Measurements from ENCODE around the gene BIRC6. TPM values are rescaled to one million over a fixed set of nuclear protein-coding genes. Genes with fewer than 3 reads are reported as not detected.

BIRC6 gene
- total RNA-seq, 1 donor from 2014 or later, result 98.5 TPM

DNA sequence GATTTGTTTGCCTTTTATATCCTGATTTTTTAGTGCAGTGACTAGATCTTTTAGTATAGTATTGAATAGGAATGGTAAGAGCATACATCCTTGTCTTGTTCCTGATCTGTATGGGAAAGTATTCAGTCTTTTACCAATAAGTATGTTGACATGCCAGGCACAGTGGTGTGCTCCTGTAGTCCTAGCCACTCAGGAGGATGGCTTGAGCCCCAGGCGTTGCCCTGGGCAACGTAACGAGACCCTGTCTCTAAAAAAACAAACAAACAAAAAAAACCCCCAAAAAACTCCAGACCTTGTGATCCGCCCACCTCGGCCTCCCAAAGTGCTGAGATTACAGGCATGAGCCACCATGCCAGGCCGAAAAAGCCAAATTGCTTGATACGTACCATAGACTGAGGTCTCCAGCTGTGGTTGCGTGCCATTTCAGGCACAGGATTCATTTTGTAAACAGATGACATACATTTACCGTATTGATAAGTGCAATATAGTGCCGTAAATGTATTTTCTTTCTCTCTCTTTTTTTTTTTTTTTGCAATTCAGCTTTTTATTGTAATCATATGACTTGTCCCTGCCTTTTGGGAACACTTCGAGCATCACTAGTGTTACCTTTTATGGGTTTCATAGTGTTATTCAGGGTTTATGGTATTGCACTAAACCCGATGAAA lies 18.5 kb downstream of the BIRC6 start:
- DNase-seq (ENCODE audit: low read depth), result no peak

DNA sequence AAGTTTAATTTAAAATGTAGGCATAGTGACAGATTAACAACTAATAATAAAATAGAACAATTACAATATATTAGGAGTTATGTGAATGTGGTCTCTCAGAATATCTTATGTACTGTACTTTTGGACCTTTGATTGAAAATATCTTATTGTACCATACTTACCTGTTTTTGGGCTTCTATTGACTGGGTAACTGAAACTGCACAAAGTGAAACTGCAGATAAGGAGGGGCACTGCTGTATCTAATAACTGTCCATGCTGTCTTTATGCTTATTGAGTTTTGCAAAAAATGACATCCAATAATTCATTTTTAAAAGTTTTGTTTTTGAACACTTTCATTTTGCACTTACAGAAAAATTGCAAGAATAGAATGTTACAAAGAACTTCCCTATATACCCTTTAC lies 19.9 kb downstream of the BIRC6 start:
- no peak for DNase-seq (ENCODE audit: low read depth)

DNA sequence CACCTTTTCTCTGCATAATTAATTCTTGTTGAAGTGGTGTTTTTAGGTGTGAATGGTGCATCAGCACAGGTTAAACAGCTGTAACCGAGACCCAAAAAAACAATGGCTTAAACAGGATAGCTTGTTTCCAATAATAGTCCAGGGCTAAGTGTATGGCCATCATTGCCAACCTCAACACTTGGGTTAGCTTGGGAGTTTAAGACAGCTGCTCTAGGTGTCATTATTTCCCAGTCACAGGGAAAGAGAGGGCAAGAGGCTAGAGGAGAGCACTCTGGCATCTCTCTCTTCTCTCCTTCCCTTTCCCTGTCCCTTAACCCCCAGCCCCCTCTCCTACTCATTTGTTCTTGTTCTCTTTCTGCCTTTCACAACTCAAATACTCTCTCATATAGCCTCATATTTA lies 21.1 kb downstream of the BIRC6 start:
- peak; percentile 82 for DNase-seq (ENCODE audit: low read depth)

DNA sequence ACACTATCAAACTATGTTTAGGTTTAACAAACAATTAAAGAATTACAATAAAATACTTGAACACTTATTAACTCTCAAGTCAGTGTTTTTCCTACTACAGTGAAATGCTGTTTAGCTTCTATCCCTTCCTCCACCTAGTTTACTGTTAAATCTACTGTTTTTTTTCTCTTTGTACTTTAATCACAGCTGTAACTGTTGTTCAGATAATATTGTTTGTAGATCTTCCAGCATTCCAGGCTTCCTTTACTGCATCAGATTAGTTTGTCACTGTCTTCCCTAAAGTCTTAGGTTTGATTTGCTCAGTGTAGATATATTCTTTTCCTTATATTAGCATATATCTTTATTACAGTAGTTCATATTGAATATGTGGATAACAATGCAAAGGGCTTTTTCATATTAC lies 22.5 kb downstream of the BIRC6 start:
- no peak for DNase-seq (ENCODE audit: low read depth)

DNA sequence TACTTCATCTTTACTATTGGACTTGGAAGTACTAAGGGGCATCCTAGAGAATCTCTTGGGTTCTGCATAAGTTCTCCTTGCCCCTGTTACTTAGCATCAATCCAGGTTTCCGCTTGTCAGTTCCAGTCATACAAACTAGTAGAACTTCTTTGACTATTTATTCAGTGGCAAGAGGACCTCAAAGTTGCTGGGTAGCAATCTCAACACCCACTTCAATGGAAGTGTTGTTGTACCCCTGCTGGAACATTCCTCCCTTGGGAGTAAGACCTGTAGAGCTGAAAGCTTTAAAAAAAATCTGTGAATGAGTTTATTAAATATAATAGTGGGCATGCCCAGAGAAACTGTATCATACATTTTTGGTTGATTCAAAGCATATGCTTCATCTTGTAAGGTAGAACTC lies 27.0 kb downstream of the BIRC6 start:
- no peak for DNase-seq (ENCODE audit: low read depth)

DNA sequence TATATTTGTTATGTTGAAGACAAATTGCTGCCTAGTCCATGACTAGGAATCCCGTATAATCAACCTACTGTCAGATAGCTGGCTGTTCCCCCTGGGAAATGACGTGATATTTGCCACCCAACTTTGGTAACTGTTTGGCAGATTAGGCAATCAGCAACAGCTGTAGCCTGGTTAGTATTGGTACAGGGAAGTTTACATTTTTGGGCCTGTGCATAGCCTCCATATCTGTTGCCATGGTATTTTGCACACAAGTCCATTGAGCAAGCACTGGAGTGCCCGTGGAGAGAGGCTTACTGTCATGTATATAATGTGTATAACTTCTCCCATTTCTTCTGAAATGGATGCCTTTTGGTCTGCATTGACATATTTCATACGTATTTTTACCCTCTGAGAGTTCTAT lies 27.7 kb downstream of the BIRC6 start:
- no peak for DNase-seq (ENCODE audit: low read depth)

DNA sequence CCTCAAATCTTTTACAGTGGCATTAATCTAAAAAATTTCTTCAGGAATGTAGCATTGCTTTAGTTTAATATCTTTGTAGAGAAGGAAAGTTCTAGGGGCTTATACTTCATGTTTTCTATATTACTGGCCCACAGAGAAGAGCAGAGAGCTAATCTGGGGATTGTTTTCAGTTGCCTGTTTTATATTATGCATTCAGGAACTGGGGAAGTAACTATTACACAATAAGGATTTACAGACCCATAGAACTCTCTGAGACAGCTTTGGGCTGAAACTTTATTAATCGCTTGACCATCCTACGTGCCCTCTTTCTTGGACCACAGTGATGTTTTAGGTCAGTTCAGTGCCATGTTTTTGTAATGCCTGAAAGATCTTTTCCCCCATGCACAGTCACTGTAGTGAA lies 29.9 kb downstream of the BIRC6 start:
- no peak for DNase-seq (ENCODE audit: low read depth)

DNA sequence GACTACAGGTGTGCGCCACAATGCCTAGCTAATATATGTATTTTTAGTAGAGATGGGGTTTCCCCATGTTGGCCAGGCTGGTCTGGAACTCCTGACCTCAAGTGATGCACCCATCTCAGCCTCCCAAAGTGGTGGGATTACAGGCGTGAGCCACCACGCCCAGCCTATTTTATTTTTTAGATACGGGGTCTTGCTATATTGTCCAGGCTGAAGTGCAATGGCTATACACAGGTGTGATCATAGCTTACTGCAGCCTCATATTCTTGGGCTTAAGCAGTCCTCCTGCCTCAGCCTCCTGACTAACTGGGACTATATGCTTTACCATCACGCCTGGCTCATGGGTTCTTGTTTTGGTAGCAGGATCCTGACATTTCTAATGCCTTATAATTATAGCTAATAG lies 42.4 kb downstream of the BIRC6 start:
- no peak for DNase-seq (ENCODE audit: low read depth)

DNA sequence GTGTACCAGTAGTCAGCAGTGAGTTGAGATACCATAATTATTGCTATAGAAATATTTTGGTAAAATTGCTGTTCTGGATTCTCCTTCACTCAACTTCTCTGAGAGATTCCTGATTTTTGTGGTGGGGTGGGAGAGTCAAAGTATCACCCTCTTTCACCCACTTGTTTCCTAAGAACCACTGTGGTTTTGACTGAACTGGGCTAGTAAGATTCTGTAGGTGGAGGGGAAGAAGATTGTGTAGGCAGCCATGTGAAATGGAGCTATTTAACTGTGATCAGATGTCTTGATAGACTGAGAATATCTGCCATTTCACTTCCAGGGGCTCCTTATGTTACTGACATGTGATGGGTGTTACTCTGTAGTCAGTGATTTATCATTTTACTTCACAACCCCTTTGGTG lies 45.3 kb downstream of the BIRC6 start:
- DNase-seq (ENCODE audit: low read depth), result no peak

DNA sequence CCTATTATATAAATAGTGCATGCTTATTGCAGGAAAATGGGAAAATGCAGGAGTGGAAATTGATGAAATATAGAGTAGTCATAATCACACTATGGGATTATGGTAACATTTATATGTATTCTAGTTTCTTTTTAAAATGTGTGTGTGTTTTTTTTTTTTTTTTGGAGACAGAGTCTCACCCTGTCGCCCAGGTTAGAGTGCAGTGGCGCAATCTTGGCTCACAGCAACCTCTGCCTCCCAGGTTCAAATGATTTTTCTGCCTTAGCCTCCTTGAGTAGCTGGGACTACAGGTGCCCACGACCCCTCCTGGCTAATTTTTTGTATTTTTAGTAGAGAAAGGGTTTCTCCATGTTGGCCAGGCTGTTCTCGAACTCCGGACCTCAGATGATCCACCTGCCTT lies 47.0 kb downstream of the BIRC6 start:
- no peak for DNase-seq (ENCODE audit: low read depth)

DNA sequence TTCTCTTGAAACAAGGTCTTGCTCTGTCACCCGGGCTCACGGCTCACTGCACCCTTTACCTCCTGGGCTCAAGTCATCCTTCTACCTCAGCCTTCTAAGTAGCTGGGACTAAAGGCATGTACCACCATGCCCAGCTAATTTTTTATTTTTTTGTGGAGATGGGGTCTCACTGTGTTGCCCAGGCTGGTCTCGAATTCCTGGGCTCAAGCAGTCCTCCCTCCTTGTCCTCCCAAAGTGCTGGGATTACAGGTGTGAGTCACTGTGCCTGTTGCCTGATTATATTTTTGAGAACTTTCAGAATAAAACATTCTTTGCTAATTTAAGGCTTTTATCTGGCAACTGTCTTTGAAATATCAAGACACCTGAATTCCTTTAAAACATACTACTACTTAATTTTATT lies 47.9 kb downstream of the BIRC6 start:
- no peak for DNase-seq (ENCODE audit: low read depth)

DNA sequence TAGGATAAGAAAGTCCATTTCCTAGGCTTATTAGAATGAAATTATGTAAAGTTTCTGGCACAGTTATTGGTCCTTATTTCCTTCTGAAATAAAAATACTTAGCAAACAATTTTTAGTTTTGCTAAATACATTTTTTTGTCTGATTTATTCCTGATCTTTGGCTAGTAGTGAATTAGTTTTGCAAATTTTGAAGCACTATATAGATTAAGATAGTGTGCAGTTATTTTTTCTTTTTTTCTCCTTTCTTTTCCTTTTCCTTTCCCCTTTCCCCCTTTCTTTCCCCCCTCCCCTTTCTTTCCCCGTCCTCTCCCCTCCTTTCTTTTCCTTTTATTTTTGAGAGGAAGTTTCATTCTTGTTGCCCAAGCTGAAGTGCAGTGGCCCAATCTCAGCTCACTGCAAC lies 59.7 kb downstream of the BIRC6 start:
- no peak for DNase-seq (ENCODE audit: low read depth)

DNA sequence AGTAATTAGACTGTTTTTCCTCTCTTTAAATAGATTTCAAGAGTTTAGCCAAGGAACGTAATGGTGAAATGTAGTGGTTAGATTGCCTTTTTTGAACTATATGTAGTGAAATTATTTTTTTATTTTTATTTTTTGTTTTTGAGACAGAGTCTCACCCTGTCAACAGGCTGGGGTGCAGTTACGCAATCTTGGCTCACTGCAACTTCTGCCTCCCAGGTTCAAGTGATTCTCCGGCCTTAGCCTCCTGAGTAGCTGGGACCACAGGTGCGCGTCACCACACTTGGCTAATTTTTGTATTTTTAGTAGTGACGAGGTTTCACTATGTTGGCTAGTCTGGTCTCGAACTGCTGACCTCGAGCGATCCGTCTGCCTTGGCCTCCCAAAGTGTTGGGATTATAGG lies 60.8 kb downstream of the BIRC6 start:
- DNase-seq (ENCODE audit: low read depth), result no peak

DNA sequence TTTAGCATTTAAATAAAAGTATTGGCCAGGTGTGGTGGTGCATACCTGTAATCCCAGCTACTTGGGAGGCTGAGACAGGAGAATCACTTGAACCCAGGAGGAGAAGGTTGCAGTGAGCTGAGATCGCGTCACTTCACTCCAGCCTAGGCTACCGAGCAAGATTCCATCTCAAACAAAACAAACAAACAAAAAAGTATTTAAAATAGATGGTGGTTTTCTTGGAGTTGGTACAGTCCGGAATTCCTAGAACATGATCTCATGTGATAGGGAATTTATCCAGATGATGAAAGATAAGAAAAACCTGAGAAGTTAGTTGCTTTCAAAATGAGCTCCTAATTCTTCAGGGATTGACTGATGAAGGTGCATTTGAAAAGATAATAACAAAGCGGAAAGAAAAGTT lies 62.0 kb downstream of the BIRC6 start:
- peak; percentile 37 for DNase-seq (ENCODE audit: low read depth)

DNA sequence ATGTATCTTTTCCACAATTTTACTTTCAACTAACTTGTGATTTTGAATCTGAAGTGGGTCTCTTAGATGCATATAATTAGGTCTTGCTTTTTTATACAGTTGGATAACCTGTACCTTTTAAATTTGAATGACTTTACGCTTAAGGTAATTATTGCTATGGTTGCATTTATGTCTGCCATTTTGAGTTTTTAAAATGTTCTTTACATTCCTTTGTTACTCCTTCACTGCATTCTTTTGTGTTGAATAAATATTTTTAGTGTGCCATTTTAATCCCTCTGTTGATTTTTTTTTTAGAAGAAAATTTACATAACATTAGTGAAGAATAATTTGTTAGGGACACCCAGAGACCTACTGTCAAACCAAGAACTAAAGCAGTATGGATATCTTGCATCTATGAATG lies 65.3 kb downstream of the BIRC6 start:
- no peak for DNase-seq (ENCODE audit: low read depth)

DNA sequence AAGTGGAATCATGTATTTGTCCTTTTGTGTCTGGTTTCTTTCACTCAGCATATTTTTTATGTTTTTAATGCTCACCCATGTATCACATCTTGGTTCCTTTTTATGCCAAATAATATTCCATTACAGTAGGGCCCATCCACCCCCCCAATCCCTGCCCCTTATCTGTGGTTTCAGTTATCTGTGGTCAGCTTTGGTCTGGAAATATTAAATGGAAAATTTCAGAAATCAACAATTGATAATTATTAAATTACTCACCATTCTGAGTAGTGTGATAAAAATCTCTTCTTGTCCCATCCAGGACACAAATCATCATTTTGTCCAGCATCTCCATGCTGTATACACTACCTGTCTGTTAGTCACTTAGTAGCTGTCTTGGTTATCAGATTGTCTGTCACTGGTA lies 66.7 kb downstream of the BIRC6 start:
- DNase-seq (ENCODE audit: low read depth), result no peak

DNA sequence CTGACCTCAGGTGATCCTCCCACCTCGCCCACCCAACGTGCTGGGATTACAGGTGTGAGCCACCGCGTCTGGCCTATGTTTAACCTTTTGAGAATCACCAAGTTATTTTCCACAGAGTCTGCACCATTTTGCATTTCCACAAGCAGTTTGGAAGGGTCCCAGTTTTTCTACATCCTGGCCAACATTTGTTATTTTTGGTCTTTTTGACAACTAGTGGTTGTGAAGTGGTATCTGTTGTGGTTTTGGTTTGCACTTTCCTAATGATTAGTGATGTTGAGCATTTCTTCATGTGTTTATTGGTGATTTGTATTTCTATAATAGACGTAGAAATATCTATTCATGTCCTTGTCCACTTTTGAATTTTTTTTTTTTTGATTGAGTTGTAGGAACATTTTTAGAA lies 67.9 kb downstream of the BIRC6 start:
- DNase-seq (ENCODE audit: low read depth), result peak; percentile 24

DNA sequence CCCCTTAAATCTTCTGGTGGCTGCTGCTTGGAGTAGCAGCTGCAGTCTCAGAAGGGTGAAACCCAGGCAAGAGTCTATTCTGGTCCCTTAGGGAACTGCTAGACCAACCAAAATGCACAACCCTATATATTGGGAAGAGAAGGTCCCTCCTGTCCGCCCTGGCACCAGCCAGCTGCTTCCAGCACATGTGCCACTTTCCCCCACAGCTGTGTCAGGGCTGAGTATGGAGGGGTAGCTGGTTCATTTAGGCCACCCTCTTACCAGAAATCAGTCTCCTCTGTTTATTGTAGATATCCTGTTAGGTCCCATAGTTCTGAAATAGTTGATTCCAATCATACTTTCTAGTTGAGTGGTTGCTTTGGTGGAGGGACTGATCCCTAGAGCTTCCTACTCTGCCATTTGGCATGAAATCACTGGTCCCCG lies 68.9 kb downstream of the BIRC6 start:
- peak; percentile 90 for DNase-seq (ENCODE audit: low read depth)

DNA sequence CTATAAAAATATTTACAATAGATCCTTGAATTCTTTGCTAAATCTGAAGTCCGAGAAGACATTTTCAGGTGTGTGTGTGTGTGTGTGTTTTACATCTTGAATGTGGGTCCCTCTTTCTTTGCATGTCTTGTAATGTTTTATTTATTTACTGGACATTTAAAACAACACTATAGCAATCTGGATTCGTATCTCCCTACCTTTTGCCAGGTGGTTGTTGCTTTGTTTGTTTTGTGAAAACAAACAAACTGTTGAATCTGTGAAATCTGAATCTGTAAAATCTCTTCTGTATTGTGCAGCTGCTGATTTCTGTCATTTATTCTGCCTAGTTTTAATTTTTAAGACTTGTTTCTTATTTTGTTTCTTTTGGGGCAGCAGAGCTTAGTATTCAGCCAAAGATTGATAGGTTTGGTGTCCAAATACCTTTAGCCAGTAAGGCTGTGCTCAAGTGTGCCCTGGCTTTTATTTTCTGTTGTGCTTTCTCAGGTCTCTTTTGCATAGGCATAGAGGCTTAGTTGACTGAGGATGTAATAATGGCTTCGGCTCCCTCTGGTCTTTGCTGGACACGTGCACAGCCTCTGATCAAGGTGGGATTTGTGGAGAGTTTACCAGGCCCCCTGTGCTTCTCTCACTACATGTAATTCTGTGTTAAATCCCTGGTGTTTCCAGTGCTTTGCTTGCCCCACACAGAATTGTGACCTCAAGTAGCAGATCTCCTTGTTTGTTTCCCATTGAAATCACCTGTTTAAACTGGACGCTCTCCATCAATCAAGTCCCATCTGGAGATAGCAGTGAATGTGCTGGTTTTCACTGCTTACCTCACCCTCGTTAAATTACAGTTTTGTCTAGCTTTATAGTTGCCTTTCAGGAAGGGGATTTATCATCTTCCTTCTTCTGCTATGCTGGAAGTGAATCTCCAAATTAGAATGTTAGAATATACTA lies 71.1 kb downstream of the BIRC6 start:
- peak; percentile 51 for DNase-seq (ENCODE audit: low read depth)

DNA sequence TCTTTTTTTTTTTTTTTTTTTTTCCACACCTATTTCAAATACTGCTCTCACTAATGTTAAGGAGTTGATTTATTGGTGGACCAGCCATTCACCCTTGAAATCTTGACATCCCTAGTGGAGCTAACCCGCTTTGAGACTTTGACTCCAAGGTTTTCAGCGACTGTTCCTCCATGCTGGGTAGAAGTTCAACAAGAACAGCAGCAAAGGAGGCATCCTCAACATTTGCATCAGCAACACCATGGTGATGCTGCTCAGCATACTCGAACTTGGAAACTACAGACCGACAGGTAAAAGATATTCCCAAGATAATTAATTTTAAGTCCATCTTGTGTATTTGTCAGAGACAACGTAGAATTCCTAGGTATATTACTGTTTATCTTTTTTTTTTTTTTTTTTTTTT lies 74.0 kb downstream of the BIRC6 start:
- no peak for DNase-seq (ENCODE audit: low read depth)

DNA sequence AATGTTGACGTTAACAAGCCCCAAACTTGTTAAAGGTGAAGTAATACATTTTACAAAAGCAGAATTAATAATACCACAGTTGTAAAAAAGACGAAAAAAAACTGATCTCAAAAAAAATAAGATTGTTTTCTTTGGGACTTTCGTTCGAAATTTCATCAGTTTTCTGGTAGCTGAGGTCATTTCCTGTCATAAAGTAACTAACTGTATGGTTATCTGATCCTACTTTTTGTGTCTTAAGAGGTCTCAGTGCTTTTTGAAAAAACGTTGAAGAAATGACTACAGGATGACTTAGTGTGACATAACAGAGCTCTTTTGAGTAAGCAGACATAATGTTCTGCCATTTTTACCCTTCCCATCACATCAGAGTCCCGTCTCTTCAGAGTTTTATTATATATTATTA lies 79.3 kb downstream of the BIRC6 start:
- DNase-seq (ENCODE audit: low read depth), result no peak

DNA sequence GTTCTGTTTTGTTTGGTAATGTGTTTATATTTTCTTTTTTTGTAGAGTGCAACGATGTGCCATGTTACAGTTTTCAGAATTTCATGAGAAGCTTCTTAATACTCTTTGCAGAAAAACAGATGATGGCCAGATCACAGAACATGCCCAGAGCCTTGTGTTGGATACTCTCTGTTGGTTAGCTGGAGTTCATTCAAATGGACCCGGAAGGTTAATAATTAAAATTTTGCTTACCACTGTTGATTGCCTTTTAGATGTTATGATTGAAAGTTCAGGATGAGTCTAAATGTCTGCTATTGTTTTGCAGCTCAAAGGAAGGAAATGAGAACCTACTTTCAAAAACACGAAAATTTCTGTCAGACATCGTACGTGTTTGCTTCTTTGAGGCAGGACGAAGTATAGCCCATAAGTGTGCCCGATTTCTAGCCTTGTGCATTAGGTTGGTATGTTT lies 85.2 kb downstream of the BIRC6 start:
- DNase-seq (ENCODE audit: low read depth), result no peak

DNA sequence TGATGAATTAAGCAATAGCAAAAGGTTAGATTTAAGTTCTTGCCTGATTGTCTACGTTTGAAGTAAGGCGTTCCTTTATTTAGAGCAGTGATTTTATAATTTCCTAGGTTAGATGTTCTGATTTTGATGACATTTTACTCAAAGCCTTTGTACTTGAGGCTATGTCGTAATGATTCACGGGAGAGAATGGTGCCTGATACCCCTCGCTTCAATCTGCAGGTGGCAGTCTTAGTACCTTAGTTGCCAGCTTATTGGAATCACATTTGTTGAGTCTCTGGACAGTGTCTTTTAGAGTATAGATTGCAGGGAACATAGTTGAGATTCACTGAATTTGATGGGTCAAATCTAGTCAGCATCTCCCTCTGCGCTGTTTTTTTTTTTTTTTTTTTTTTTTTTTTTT lies 89.5 kb downstream of the BIRC6 start:
- DNase-seq (ENCODE audit: low read depth), result no peak
